B cell (primary cell): ENCODE measurements around the gene CDK4. TPM values are rescaled to one million over a fixed set of nuclear protein-coding genes. Genes with fewer than 3 reads are reported as not detected.

Source experiments
- ATAC-seq: fragments of 200-7000 bp; cut with Tn5 transposase; one replicate; pipeline ENCODE4 v1.10.0; 2021; ENCODE audit warnings: low read depth, mild to moderate bottlenecking, moderate number of reproducible peaks, moderate library complexity
- CTCF ChIA-PET: fragments of 350-600 bp; sonication (Branson Sonifier 250); formaldehyde crosslinking; loops from one replicate; lab custom pipeline; 2021; ENCODE audit warnings: antibody characterized with exemption, inconsistent platforms; lab: Charles Lee
- POLR2A ChIA-PET: fragments of 350-600 bp; sonication (Branson Sonifier 250); formaldehyde crosslinking; loops from one replicate; lab custom pipeline; 2021; ENCODE audit warnings: antibody characterized with exemption; lab: Charles Lee
- DNase-seq: peaks from one replicate; pipeline ENCODE4 v3.0.0; 2013
- H2AFZ ChIP-seq: 2 replicates; pipeline ENCODE4 v1.6.1; 2012; ENCODE audit warnings: mild to moderate bottlenecking, low read depth, low read length; ENCODE audit not compliant: insufficient read depth, poor library complexity, severe bottlenecking
- H3K27ac ChIP-seq, 2 donors: 1 replicate in 1 of 2; 2 replicates in 1 of 2; pipeline ENCODE4 v1.5.1; 2012 to 2013; ENCODE audit warnings: low read length in 2 of 2, mild to moderate bottlenecking in 2 of 2, moderate library complexity in 1 of 2
- H3K27me3 ChIP-seq, 4 experiments: fragments of 200-600 bp in 1 of 4; sonication (generic) in 1 of 4; replicated peaks in 1 of 4; 1 replicate in 2 of 4; 2 replicates in 2 of 4; pipeline versions ENCODE4 v1.6.1 to v1.7.0; 2013 to 2016; ENCODE audit warnings: low read length in 3 of 4, mild to moderate bottlenecking in 2 of 4, mixed read lengths in 1 of 4, moderate library complexity in 1 of 4; ENCODE audit not compliant: insufficient read depth in 4 of 4, control insufficient read depth in 3 of 4; ENCODE audit errors: control extremely low read depth in 1 of 4
- H3K36me3 ChIP-seq, 2 experiments: replicated peaks in 1 of 2; 1 replicate in 1 of 2; 2 replicates in 1 of 2; pipeline versions ENCODE4 v1.6.1 to v1.7.1; 2013; ENCODE audit warnings: low read length in 1 of 2; ENCODE audit not compliant: insufficient read depth in 2 of 2, control insufficient read depth in 1 of 2; ENCODE audit errors: control extremely low read depth in 1 of 2, extremely low read depth in 1 of 2
- H3K4me1 ChIP-seq, 2 donors: fragments of 200-600 bp in 1 of 2; sonication (generic) in 1 of 2; 1 replicate in 1 of 2; 2 replicates in 1 of 2; pipeline versions ENCODE4 v1.5.1 to v1.6.1; 2013 to 2017; ENCODE audit warnings: low read length in 2 of 2; ENCODE audit not compliant: control insufficient read depth in 2 of 2, insufficient read depth in 2 of 2
- H3K4me2 ChIP-seq: replicated peaks from 2 replicates; pipeline ENCODE3; 2012; ENCODE audit warnings: mild to moderate bottlenecking, low read depth, low read length; ENCODE audit not compliant: poor library complexity, severe bottlenecking
- H3K4me3 ChIP-seq, 5 experiments: fragments of 200-600 bp in 1 of 5; sonication (generic) in 1 of 5; 1 replicate in 3 of 5; 2 replicates in 2 of 5; pipeline versions ENCODE4 v1.5.1 to v1.7.0; 2011 to 2016; ENCODE audit warnings: low read length in 4 of 5, mild to moderate bottlenecking in 4 of 5, low read depth in 2 of 5, control low read depth in 1 of 5, moderate library complexity in 1 of 5; ENCODE audit not compliant: insufficient read depth in 1 of 5; ENCODE audit errors: control extremely low read depth in 1 of 5, extremely low read depth in 1 of 5
- H3K79me2 ChIP-seq: fragments of 200-600 bp; sonication (generic); one replicate; pipeline ENCODE4 v1.6.0; 2016; ENCODE audit warnings: low read length; ENCODE audit not compliant: control insufficient read depth, insufficient read depth
- H3K9ac ChIP-seq: fragments of 200-600 bp; sonication (generic); 2 replicates; pipeline ENCODE4 v1.6.1; 2017; ENCODE audit warnings: mild to moderate bottlenecking, low read length, moderate library complexity
- H3K9me3 ChIP-seq, 3 donors: one replicate each; pipeline versions ENCODE4 v1.6.1 to v1.7.1; 2013; ENCODE audit warnings: low read length in 2 of 3; ENCODE audit not compliant: control insufficient read depth in 2 of 3, insufficient read depth in 1 of 3; ENCODE audit errors: control extremely low read depth in 1 of 3
- H4K20me1 ChIP-seq: 2 replicates; pipeline ENCODE4 v1.6.0; 2012; ENCODE audit warnings: mild to moderate bottlenecking, low read length; ENCODE audit not compliant: insufficient read depth, control insufficient read depth, poor library complexity, severe bottlenecking
- H3K27ac Mint-ChIP-seq: one replicate; pipeline ENCODE4 v1.8.0; 2021; ENCODE audit warnings: mixed read lengths
- H3K27me3 Mint-ChIP-seq: one replicate; pipeline ENCODE4 v1.8.0; 2021; ENCODE audit warnings: mixed read lengths
- H3K4me1 Mint-ChIP-seq: one replicate; pipeline ENCODE4 v1.8.0; 2021; ENCODE audit warnings: mixed read lengths
- H3K4me3 Mint-ChIP-seq: one replicate; pipeline ENCODE4 v1.8.0; 2021; ENCODE audit warnings: mixed read lengths
- H3K9me3 Mint-ChIP-seq: one replicate; pipeline ENCODE4 v1.8.0; 2022; ENCODE audit warnings: mixed read lengths; ENCODE audit not compliant: insufficient read depth
- CTCF ChIP-seq: fragments of 200-600 bp; IDR thresholded peaks from one replicate; pipeline ENCODE4 v1.8.0; 2022; ENCODE audit warnings: antibody characterized with exemption, mild to moderate bottlenecking
- EZH2 ChIP-seq: IDR thresholded peaks from 2 replicates; pipeline ENCODE4 v1.6.1; 2012; ENCODE audit warnings: borderline replicate concordance, low read depth, mild to moderate bottlenecking, moderate library complexity, low read length; ENCODE audit not compliant: insufficient read depth, poor library complexity, severe bottlenecking
- WGBS: methylation state at CpG from one replicate; pipeline ENCODE4 v1.1.5; 2013; ENCODE audit warnings: missing lambda C conversion rate; ENCODE audit not compliant: insufficient coverage; 5-methylcytosine and 5-hydroxymethylcytosine counted together
- intact Hi-C: fragments of 100-400 bp; cut with micrococcal nuclease; formaldehyde crosslinking; loops from one replicate; pipeline ENCODE4 v1.10.0; 2022
- polyA plus RNA-seq: library from polyadenylated mRNA; depleted of rRNA; stranded (reverse); fragments of >200 nt; gene quantifications from 2 replicates; pipeline ENCODE4 v1.2.3, GENCODE V29; 2012
- total RNA-seq, 2 donors: library from RNA; stranded (reverse); fragments of 120-200 nt in 1 of 2; gene quantifications; 1 replicate in 1 of 2; 2 replicates in 1 of 2; pipeline versions ENCODE4 v1.2.3 to v1.2.4, GENCODE V29; 2013 to 2022

Gene CDK4
- total and polyA plus RNA-seq, 2 donors (not counting 1 experiment from before 2014, with no cell fraction given), result 34.8 to 44.6 TPM

DNA sequence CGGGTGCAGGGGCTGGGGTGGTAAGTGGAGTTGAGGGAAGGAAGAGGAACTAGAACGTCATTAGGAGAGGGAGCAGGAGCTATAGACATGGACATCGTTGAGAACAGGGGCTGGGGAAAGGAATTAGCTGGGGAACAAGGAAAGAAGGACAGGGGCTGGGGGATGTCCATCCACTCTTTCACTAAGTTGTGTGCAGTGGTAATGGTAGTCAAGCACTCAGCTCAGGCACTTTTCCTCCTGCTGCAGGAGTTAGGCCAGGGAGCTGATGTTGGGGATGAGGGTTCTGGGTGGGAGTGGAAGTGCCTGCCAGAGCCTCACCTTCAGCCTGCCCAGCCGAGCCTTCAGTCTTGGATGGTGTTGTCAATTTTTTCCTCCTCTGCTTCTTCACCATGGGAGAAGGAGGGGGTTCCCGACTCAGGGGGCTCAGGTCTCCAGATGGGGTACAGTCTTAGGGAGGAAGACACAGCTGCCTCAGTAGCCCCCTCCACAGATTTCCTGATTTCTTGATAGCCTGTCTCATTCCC lies 22.7 kb downstream of the CDK4 start:
- POLR2A ChIA-PET, result no interaction called here
- Histone ChIP-seq H4K20me1 (peaks cover 7% of the 10 kb centered on the region), H3K36me3 (peaks cover 0 to 77% of the 10 kb centered on the region in 2 experiments), H3K27me3 (no peaks in the 10 kb centered on the region), H3K9me3 (peaks cover 0 to 7% (median 0%) of the 10 kb centered on the region in 3 donors), H3K9ac (no peak overlapping the region), H3K79me2 (no peaks in the 10 kb centered on the region), H3K4me3 (no peak overlapping the region), H3K27ac (no peak overlapping the region), H3K4me1 (peaks cover 8 to 16% of the 10 kb centered on the region in 2 donors), H3K4me2 (no peak overlapping the region), H2AFZ (no peak overlapping the region)
- ATAC-seq (no peak), DNase-seq (no peak)
- CTCF ChIA-PET, result interaction anchor here (0.7 kb wide), 1 partner anchor 11 kb away, joined by 3 read pairs; no protein-coding TSS in a partner anchor
- H3K27me3 Mint-ChIP-seq, result no peaks in the 10 kb centered on the region
- WGBS, result 71% methylated on average over 3 of the region's 5 CpGs
- H3K27ac Mint-ChIP-seq, result peak overlapping the region; percentile 21
- TF ChIP-seq CTCF (no peak), EZH2 (no peak)
- H3K9me3 Mint-ChIP-seq, result no peaks in the 10 kb centered on the region
- intact Hi-C loops, result no loop called here
- H3K4me1 Mint-ChIP-seq, result peaks cover 10% of the 10 kb centered on the region
- no peak overlapping the region for H3K4me3 Mint-ChIP-seq

GRCh38 chr12:57727758-57728395 lies 24.2 kb downstream of the CDK4 start:
- no peak overlapping the region for H2AFZ ChIP-seq
- H3K9ac ChIP-seq, result no peak overlapping the region
- H3K27ac Mint-ChIP-seq, result no peak overlapping the region
- H3K27me3 Mint-ChIP-seq, result no peaks in the 10 kb centered on the region
- TF ChIP-seq EZH2, result no peak
- TF ChIP-seq CTCF, result no peak
- H3K4me3 ChIP-seq, result no peak overlapping the region
- H3K27ac ChIP-seq, result no peak overlapping the region
- H4K20me1 ChIP-seq, result peaks cover 7% of the 10 kb centered on the region
- H3K36me3 ChIP-seq, result peaks cover 0 to 62% of the 10 kb centered on the region in 2 experiments
- no peak overlapping the region for H3K4me2 ChIP-seq
- H3K79me2 ChIP-seq, result no peaks in the 10 kb centered on the region
- H3K4me3 Mint-ChIP-seq, result no peak overlapping the region
- no peaks in the 10 kb centered on the region for H3K27me3 ChIP-seq
- CTCF ChIA-PET, result no interaction called here
- H3K4me1 Mint-ChIP-seq, result peaks cover 16% of the 10 kb centered on the region
- WGBS, result 96% methylated on average over 15 of the region's 21 CpGs
- peaks cover 8 to 16% of the 10 kb centered on the region in 2 donors for H3K4me1 ChIP-seq
- ATAC-seq, result no peak
- no peaks in the 10 kb centered on the region for H3K9me3 Mint-ChIP-seq
- DNase-seq, result no peak
- peaks cover 0 to 7% (median 0%) of the 10 kb centered on the region in 3 donors for H3K9me3 ChIP-seq
- POLR2A ChIA-PET, result no interaction called here
- intact Hi-C loops, result no loop called here
